Measurements from ENCODE around the gene FRAT2. TPM values are rescaled to one million over a fixed set of nuclear protein-coding genes. Genes with fewer than 3 reads are reported as not detected.

Gene FRAT2
- total RNA-seq, 1 experiment from 2014 or later = 8.3 TPM

- no peak for DNase-seq
- no peaks in the 10 kb centered on the region for H3K36me3 ChIP-seq (ENCODE audit: insufficient read depth, low read length)
Measured at GRCh38 chr10:97373456-97373855, 38.9 kb upstream of the FRAT2 start.

GRCh38 chr10:97372233-97372875 is 37.8 kb upstream of the FRAT2 start:
- no peaks in the 10 kb centered on the region for H3K4me1 ChIP-seq (ENCODE audit: low read length)
- no peaks in the 10 kb centered on the region for H3K9me3 ChIP-seq (ENCODE audit: low read length)
- H3K9ac ChIP-seq (ENCODE audit: low read length) = no peak overlapping the region
- H3K4me3 ChIP-seq (ENCODE audit: low read length) = no peak overlapping the region
- no peak overlapping the region for H3K4me2 ChIP-seq (ENCODE audit: low read depth, low read length, poor library complexity, severe bottlenecking)
- no peaks in the 10 kb centered on the region for H4K20me1 ChIP-seq (ENCODE audit: insufficient read depth, low read depth, low read length)
- H3K36me3 ChIP-seq (ENCODE audit: insufficient read depth, low read length) = no peaks in the 10 kb centered on the region
- no peak overlapping the region for H3K27ac ChIP-seq (ENCODE audit: low read length)
- no peaks in the 10 kb centered on the region for H3K27me3 ChIP-seq (ENCODE audit: low read length)
- H2AFZ ChIP-seq (ENCODE audit: low read length) = no peak overlapping the region
- no peaks in the 10 kb centered on the region for H3K79me2 ChIP-seq (ENCODE audit: low read length)
- DNase-seq = no peak
- H3K9me2 ChIP-seq (replicated peaks; ENCODE audit: insufficient read depth, low read length) = no peaks in the 10 kb centered on the region

More at GRCh38 chr10:97373456-97373855, 38.9 kb upstream of the FRAT2 start:
- H3K4me2 ChIP-seq (ENCODE audit: low read depth, low read length, poor library complexity, severe bottlenecking) = no peak overlapping the region
- H3K4me1 ChIP-seq (ENCODE audit: low read length) = no peaks in the 10 kb centered on the region
- no peak overlapping the region for H3K4me3 ChIP-seq (ENCODE audit: low read length)
- H3K79me2 ChIP-seq (ENCODE audit: low read length) = no peaks in the 10 kb centered on the region
- no peak overlapping the region for H3K27ac ChIP-seq (ENCODE audit: low read length)
- no peak overlapping the region for H2AFZ ChIP-seq (ENCODE audit: low read length)
- no peaks in the 10 kb centered on the region for H3K9me3 ChIP-seq (ENCODE audit: low read length)
- H3K9me2 ChIP-seq (replicated peaks; ENCODE audit: insufficient read depth, low read length) = no peaks in the 10 kb centered on the region
- H3K27me3 ChIP-seq (ENCODE audit: low read length) = no peaks in the 10 kb centered on the region
- no peaks in the 10 kb centered on the region for H4K20me1 ChIP-seq (ENCODE audit: insufficient read depth, low read depth, low read length)
- H3K9ac ChIP-seq (ENCODE audit: low read length) = no peak overlapping the region

- H3K36me3 ChIP-seq (ENCODE audit: insufficient read depth, low read length) = no peaks in the 10 kb centered on the region
Measured at GRCh38 chr10:97371696-97372095, 37.2 kb upstream of the FRAT2 start.

GRCh38 chr10:97367126-97367649 is 32.7 kb upstream of the FRAT2 start:
- no peaks in the 10 kb centered on the region for H3K9me3 ChIP-seq (ENCODE audit: low read length)
- peaks cover 4% of the 10 kb centered on the region for H3K4me1 ChIP-seq (ENCODE audit: low read length)
- no peaks in the 10 kb centered on the region for H3K79me2 ChIP-seq (ENCODE audit: low read length)
- H4K20me1 ChIP-seq (ENCODE audit: insufficient read depth, low read depth, low read length) = no peaks in the 10 kb centered on the region
- no peaks in the 10 kb centered on the region for H3K27me3 ChIP-seq (ENCODE audit: low read length)
- no peak for DNase-seq
- no peak overlapping the region for H3K4me2 ChIP-seq (ENCODE audit: low read depth, low read length, poor library complexity, severe bottlenecking)
- H3K9me2 ChIP-seq (replicated peaks; ENCODE audit: insufficient read depth, low read length) = no peaks in the 10 kb centered on the region
- H2AFZ ChIP-seq (ENCODE audit: low read length) = no peak overlapping the region
- no peak overlapping the region for H3K27ac ChIP-seq (ENCODE audit: low read length)
- H3K4me3 ChIP-seq (ENCODE audit: low read length) = no peak overlapping the region
- no peak overlapping the region for H3K9ac ChIP-seq (ENCODE audit: low read length)
- H3K36me3 ChIP-seq (ENCODE audit: insufficient read depth, low read length) = no peaks in the 10 kb centered on the region

More at GRCh38 chr10:97371696-97372095, 37.2 kb upstream of the FRAT2 start:
- Histone ChIP-seq H3K4me2 (ENCODE audit: low read depth, low read length, poor library complexity, severe bottlenecking) (no peak overlapping the region), H4K20me1 (ENCODE audit: insufficient read depth, low read depth, low read length) (no peaks in the 10 kb centered on the region), H3K9me3 (ENCODE audit: low read length) (no peaks in the 10 kb centered on the region), H3K4me1 (ENCODE audit: low read length) (no peaks in the 10 kb centered on the region), H3K9ac (ENCODE audit: low read length) (no peak overlapping the region), H2AFZ (ENCODE audit: low read length) (no peak overlapping the region), H3K27ac (ENCODE audit: low read length) (no peak overlapping the region), H3K79me2 (ENCODE audit: low read length) (no peaks in the 10 kb centered on the region), H3K9me2 (replicated peaks; ENCODE audit: insufficient read depth, low read length) (no peaks in the 10 kb centered on the region), H3K4me3 (ENCODE audit: low read length) (no peak overlapping the region), H3K27me3 (ENCODE audit: low read length) (no peaks in the 10 kb centered on the region)
- no peak for DNase-seq

- Histone ChIP-seq H2AFZ (ENCODE audit: low read length) (no peak overlapping the region), H3K9ac (ENCODE audit: low read length) (no peak overlapping the region), H4K20me1 (ENCODE audit: insufficient read depth, low read depth, low read length) (no peaks in the 10 kb centered on the region), H3K4me2 (ENCODE audit: low read depth, low read length, poor library complexity, severe bottlenecking) (no peak overlapping the region), H3K79me2 (ENCODE audit: low read length) (no peaks in the 10 kb centered on the region), H3K9me2 (replicated peaks; ENCODE audit: insufficient read depth, low read length) (no peaks in the 10 kb centered on the region), H3K27me3 (ENCODE audit: low read length) (no peaks in the 10 kb centered on the region), H3K4me3 (ENCODE audit: low read length) (no peak overlapping the region), H3K27ac (ENCODE audit: low read length) (no peak overlapping the region), H3K36me3 (ENCODE audit: insufficient read depth, low read length) (no peaks in the 10 kb centered on the region), H3K4me1 (ENCODE audit: low read length) (peaks cover 4% of the 10 kb centered on the region), H3K9me3 (ENCODE audit: low read length) (no peaks in the 10 kb centered on the region)
- DNase-seq = no peak
Measured at GRCh38 chr10:97366572-97366971, 32.0 kb upstream of the FRAT2 start.

GRCh38 chr10:97365761-97366351 is 31.3 kb upstream of the FRAT2 start:
- H3K4me1 ChIP-seq (ENCODE audit: low read length) = peaks cover 4% of the 10 kb centered on the region
- no peak overlapping the region for H3K4me2 ChIP-seq (ENCODE audit: low read depth, low read length, poor library complexity, severe bottlenecking)
- H3K27ac ChIP-seq (ENCODE audit: low read length) = no peak overlapping the region
- no peaks in the 10 kb centered on the region for H4K20me1 ChIP-seq (ENCODE audit: insufficient read depth, low read depth, low read length)
- no peak overlapping the region for H3K9ac ChIP-seq (ENCODE audit: low read length)
- no peaks in the 10 kb centered on the region for H3K9me3 ChIP-seq (ENCODE audit: low read length)
- no peaks in the 10 kb centered on the region for H3K27me3 ChIP-seq (ENCODE audit: low read length)
- H3K4me3 ChIP-seq (ENCODE audit: low read length) = no peak overlapping the region
- H2AFZ ChIP-seq (ENCODE audit: low read length) = no peak overlapping the region
- H3K36me3 ChIP-seq (ENCODE audit: insufficient read depth, low read length) = no peaks in the 10 kb centered on the region
- H3K79me2 ChIP-seq (ENCODE audit: low read length) = no peaks in the 10 kb centered on the region
- no peaks in the 10 kb centered on the region for H3K9me2 ChIP-seq (replicated peaks; ENCODE audit: insufficient read depth, low read length)
- peak; percentile 42 for DNase-seq

GRCh38 chr10:97363071-97363470 is 28.5 kb upstream of the FRAT2 start:
- Histone ChIP-seq H3K4me1 (ENCODE audit: low read length) (peaks cover 4% of the 10 kb centered on the region), H3K79me2 (ENCODE audit: low read length) (no peaks in the 10 kb centered on the region), H3K36me3 (ENCODE audit: insufficient read depth, low read length) (no peaks in the 10 kb centered on the region), H4K20me1 (ENCODE audit: insufficient read depth, low read depth, low read length) (no peaks in the 10 kb centered on the region), H2AFZ (ENCODE audit: low read length) (no peak overlapping the region), H3K9me2 (replicated peaks; ENCODE audit: insufficient read depth, low read length) (no peaks in the 10 kb centered on the region), H3K9ac (ENCODE audit: low read length) (no peak overlapping the region), H3K27me3 (ENCODE audit: low read length) (no peaks in the 10 kb centered on the region), H3K4me3 (ENCODE audit: low read length) (no peak overlapping the region), H3K4me2 (ENCODE audit: low read depth, low read length, poor library complexity, severe bottlenecking) (no peak overlapping the region), H3K27ac (ENCODE audit: low read length) (no peak overlapping the region), H3K9me3 (ENCODE audit: low read length) (no peaks in the 10 kb centered on the region)
- DNase-seq = no peak

- Histone ChIP-seq H3K79me2 (ENCODE audit: low read length) (no peaks in the 10 kb centered on the region), H2AFZ (ENCODE audit: low read length) (no peak overlapping the region), H4K20me1 (ENCODE audit: insufficient read depth, low read depth, low read length) (no peaks in the 10 kb centered on the region), H3K9ac (ENCODE audit: low read length) (no peak overlapping the region), H3K27me3 (ENCODE audit: low read length) (no peaks in the 10 kb centered on the region), H3K36me3 (ENCODE audit: insufficient read depth, low read length) (no peaks in the 10 kb centered on the region), H3K4me2 (ENCODE audit: low read depth, low read length, poor library complexity, severe bottlenecking) (no peak overlapping the region), H3K9me3 (ENCODE audit: low read length) (no peaks in the 10 kb centered on the region), H3K27ac (ENCODE audit: low read length) (no peak overlapping the region), H3K4me1 (ENCODE audit: low read length) (peaks cover 4% of the 10 kb centered on the region), H3K4me3 (ENCODE audit: low read length) (no peak overlapping the region), H3K9me2 (replicated peaks; ENCODE audit: insufficient read depth, low read length) (no peaks in the 10 kb centered on the region)
- DNase-seq = no peak
Measured at GRCh38 chr10:97362310-97363033, 27.9 kb upstream of the FRAT2 start.
